ENCODE data around the gene UGT1A3. TPM values are rescaled to one million over a fixed set of nuclear protein-coding genes. Genes with fewer than 3 reads are reported as not detected.

UGT1A3 gene
- total RNA-seq, 4 donors from 2014 or later, result 0.67 to 1.0 TPM; not detected in 2

DNA sequence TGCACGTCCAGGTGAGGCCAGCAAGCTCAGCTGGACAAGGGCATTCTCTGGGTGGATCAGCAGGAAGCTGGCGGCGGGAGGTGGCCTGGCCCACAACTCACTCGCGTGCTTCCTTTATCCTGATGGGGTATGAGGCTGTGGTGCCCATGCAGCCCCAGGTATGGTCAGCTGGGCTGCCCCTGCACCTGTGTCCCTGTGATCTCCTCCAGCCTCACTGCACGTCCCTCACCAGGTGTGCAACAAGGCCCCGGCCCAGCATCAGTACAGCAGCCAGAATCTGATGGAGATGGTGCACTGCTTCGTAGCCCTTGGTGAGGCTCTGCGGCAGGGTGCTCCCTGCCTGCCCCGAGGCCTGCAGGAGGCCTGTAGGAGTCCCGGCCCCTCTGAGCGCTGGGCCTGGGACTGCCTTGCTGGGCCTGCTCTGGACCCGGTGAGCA, 66.9 kb downstream of the UGT1A3 start:
- Histone ChIP-seq H3K4me3 (replicated peaks in 1 of 3) (no peak overlapping the region), H3K36me3 (no peaks in the 10 kb centered on the region), H3K27ac (no peak overlapping the region), H3K4me1 (peaks cover 6 to 13% of the 10 kb centered on the region in 2 donors), H3K9me3 (no peaks in the 10 kb centered on the region), H3K27me3 (no peaks in the 10 kb centered on the region)
- WGBS, 2 donors, result 95 to 96% methylated on average over 10 to 12 of the region's 13 CpGs
- no peak for TF ChIP-seq CTCF (IDR thresholded peaks at IDR 0.05)
- TF ChIP-seq POLR2A (IDR thresholded peaks at IDR 0.05), result no peak
- intact Hi-C loops (cut with DNase I), result no loop called here
- DNase-seq, result no peak

- 92 to 93% methylated on average over 9 of the region's 9 CpGs for WGBS, 2 donors
- no peaks in the 10 kb centered on the region for H3K36me3 ChIP-seq
- TF ChIP-seq POLR2A (IDR thresholded peaks at IDR 0.05), result no peak
- TF ChIP-seq CTCF (IDR thresholded peaks at IDR 0.05), result no peak
- no peaks in the 10 kb centered on the region for H3K9me3 ChIP-seq
- no peak overlapping the region for H3K4me3 ChIP-seq (replicated peaks in 1 of 3)
- H3K27ac ChIP-seq, result no peak overlapping the region
- no peak for DNase-seq
- intact Hi-C loops (cut with DNase I), result no loop called here
- H3K4me1 ChIP-seq, result peaks cover 6 to 13% of the 10 kb centered on the region in 2 donors
- no peaks in the 10 kb centered on the region for H3K27me3 ChIP-seq
Observed at GRCh38 chr2:233796254-233796653, 67.4 kb downstream of the UGT1A3 start.

DNA sequence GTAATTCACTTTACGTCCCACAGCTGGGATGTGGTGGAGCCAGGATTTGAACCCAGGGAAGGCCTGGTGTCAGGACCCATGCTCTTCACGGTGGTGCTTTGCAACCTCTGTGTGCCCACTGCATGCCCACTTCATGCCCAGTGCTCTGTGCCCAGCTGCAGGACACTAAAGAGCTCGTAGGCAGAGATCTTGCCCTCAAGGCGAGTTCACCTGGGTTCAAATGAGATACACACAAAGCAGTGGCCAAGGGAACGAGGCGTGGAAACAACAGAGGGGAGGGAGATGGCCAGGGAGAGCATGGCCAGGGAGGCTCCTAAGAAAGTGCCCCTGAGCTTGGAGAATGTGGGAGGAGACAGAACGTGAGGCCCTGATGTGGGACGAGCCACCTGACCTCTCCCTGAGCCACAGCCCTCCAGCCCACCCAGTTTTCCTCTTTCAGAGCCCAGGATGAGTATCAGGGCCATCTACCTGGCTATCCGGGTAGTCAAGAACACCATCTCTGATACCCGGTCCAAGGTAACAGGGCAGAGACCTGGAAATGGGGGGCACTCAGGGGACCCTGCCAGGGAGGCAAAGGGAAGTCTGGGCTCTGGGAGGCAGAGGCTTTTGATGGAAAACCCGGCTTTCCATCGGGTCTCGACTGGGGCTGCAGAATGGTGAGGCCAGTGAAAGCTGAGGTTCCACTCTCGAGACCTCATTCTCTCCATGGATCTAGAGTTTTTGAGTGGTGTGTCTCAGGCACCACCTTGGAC, 69.7 kb downstream of the UGT1A3 start:
- no peak for DNase-seq
- Histone ChIP-seq H3K4me3 (replicated peaks in 1 of 3) (no peak overlapping the region), H3K4me1 (peaks cover 6 to 13% of the 10 kb centered on the region in 2 donors), H3K9me3 (no peaks in the 10 kb centered on the region), H3K27ac (peak overlapping the region in 1 of 3 donors; percentile 6), H3K36me3 (no peaks in the 10 kb centered on the region), H3K27me3 (no peaks in the 10 kb centered on the region)
- intact Hi-C loops (cut with DNase I), result no loop called here
- no peak for TF ChIP-seq POLR2A (IDR thresholded peaks at IDR 0.05)
- TF ChIP-seq CTCF (IDR thresholded peaks at IDR 0.05), result no peak
- 82 to 94% methylated on average over 14 of the region's 14 CpGs for WGBS, 2 donors

DNA sequence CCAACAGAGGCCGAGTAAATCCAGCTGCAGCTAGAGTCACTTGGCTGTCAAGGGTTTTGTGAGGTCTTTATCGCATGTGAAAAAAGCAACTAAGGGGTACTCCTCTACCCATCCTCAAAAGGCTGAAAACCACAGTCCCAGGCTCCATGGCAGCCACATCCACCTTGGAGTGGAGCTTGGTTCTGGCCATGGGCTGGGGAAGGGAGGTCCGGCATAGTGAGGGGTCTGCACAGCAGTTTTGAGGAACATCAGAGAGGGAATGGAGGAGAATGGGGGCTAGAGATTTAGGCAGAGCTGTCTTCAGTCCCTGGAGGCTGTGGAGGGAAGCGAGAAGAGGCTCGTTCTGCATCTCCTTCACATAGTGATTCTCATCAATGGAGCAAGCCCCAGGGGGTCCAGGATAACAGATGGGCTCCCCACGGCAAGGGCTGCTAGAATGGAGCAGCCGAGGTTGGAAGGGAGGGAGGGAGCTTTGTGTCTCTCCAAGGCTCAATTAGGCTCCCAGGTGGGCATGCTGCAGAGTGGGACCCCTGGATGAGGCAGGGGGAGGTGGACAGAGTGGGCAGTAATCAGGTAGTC, 70.3 kb downstream of the UGT1A3 start:
- Histone ChIP-seq H3K9me3 (no peaks in the 10 kb centered on the region), H3K27me3 (no peaks in the 10 kb centered on the region), H3K4me1 (peaks cover 6 to 13% of the 10 kb centered on the region in 2 donors), H3K27ac (peak overlapping the region in 1 of 3 donors; percentile 6), H3K36me3 (no peaks in the 10 kb centered on the region), H3K4me3 (replicated peaks in 1 of 3) (no peak overlapping the region)
- DNase-seq, result no peak
- 69 to 71% methylated on average over 7 of the region's 7 CpGs for WGBS, 2 donors
- TF ChIP-seq POLR2A (IDR thresholded peaks at IDR 0.05), result no peak
- no peak for TF ChIP-seq CTCF (IDR thresholded peaks at IDR 0.05)
- intact Hi-C loops (cut with DNase I), result no loop called here

GRCh38 chr2:233799716-233800115, 70.9 kb downstream of the UGT1A3 start:
- intact Hi-C loops (cut with DNase I), result no loop called here
- TF ChIP-seq CTCF (IDR thresholded peaks at IDR 0.05) (peak in 1 of 6 experiments; percentile 22), POLR2A (IDR thresholded peaks at IDR 0.05) (no peak)
- WGBS, 2 donors, result 8 to 62% methylated on average over 4 to 5 of the region's 5 CpGs

More at GRCh38 chr2:233799716-233800115, 70.9 kb downstream of the UGT1A3 start:
- no peaks in the 10 kb centered on the region for H3K36me3 ChIP-seq
- peak; percentile 78 to 89 for DNase-seq
- H3K27ac ChIP-seq, result peak overlapping the region in 2 of 3 donors; percentile 6 to 12
- H3K4me1 ChIP-seq, result peaks cover 6 to 13% of the 10 kb centered on the region in 2 donors
- H3K27me3 ChIP-seq, result no peaks in the 10 kb centered on the region
- H3K9me3 ChIP-seq, result no peaks in the 10 kb centered on the region
- no peak overlapping the region for H3K4me3 ChIP-seq (replicated peaks in 1 of 3)

Data from thyroid gland (tissue), 4 donors.